GM12892 (cell line): Measurements from ENCODE around the gene POU2F1.

Experiments
- POLR2A ChIP-seq: IDR thresholded peaks from 2 replicates; pipeline ENCODE4 v1.6.1; 2011; ENCODE audit warnings: low read depth, low read length, control low read depth
- POLR2AphosphoS5 ChIP-seq: IDR thresholded peaks from 2 replicates; pipeline ENCODE4 v1.6.1; 2011; ENCODE audit warnings: low read depth, low read length, control low read depth
- TAF1 ChIP-seq: IDR thresholded peaks from 2 replicates; pipeline ENCODE4 v1.6.1; 2011; ENCODE audit warnings: low read depth, mild to moderate bottlenecking, control low read depth, low read length, borderline replicate concordance

GRCh38 chr1:167198518-167199133 lies 22.1 kb upstream of the POU2F1 start:
- TF ChIP-seq POLR2A (no peak), TAF1 (no peak), POLR2AphosphoS5 (no peak)
